ENCODE data around the gene HK3. TPM values are rescaled to one million over a fixed set of nuclear protein-coding genes. Genes with fewer than 3 reads are reported as not detected.

Gene HK3
- total RNA-seq, 1 experiment from 2014 or later: 0.17 TPM

DNA sequence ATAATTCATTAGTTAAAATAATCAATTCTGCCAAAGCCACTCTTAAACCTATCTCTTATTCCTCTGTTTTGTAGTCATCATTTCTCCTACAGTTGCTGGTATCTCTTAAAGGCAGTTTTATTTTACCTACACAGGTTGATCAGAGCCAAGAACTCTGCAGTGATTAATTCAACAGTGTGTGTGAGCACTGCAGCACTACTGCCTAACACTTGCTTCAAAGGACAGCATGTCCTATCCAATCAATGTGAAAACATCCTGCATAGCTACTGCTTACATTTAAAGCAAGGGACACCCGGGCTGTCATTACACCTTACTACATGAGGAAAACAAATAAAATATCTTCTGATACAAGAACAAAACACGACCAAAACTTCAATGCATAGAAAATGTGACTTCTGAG, 45.1 kb upstream of the HK3 start:
- TF ChIP-seq NFE2L1 (CRISPR knock-in tag; IDR thresholded peaks at IDR 0.05) (no peak), ZNF232 (CRISPR knock-in tag; IDR thresholded peaks at IDR 0.05) (no peak), GTF2I (CRISPR knock-in tag; conservative IDR thresholded peaks at IDR 0.05) (no peak)
- TF ChIP-seq, protein P1, sequence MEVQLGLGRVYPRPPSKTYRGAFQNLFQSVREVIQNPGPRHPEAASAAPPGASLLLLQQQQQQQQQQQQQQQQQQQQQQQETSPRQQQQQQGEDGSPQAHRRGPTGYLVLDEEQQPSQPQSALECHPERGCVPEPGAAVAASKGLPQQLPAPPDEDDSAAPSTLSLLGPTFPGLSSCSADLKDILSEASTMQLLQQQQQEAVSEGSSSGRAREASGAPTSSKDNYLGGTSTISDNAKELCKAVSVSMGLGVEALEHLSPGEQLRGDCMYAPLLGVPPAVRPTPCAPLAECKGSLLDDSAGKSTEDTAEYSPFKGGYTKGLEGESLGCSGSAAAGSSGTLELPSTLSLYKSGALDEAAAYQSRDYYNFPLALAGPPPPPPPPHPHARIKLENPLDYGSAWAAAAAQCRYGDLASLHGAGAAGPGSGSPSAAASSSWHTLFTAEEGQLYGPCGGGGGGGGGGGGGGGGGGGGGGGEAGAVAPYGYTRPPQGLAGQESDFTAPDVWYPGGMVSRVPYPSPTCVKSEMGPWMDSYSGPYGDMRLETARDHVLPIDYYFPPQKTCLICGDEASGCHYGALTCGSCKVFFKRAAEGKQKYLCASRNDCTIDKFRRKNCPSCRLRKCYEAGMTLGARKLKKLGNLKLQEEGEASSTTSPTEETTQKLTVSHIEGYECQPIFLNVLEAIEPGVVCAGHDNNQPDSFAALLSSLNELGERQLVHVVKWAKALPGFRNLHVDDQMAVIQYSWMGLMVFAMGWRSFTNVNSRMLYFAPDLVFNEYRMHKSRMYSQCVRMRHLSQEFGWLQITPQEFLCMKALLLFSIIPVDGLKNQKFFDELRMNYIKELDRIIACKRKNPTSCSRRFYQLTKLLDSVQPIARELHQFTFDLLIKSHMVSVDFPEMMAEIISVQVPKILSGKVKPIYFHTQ (CRISPR knock-in tag; IDR thresholded peaks at IDR 0.05): no peak
- TF ChIP-seq, protein P2, sequence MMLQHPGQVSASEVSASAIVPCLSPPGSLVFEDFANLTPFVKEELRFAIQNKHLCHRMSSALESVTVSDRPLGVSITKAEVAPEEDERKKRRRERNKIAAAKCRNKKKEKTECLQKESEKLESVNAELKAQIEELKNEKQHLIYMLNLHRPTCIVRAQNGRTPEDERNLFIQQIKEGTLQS (CRISPR knock-in tag; conservative IDR thresholded peaks at IDR 0.05): no peak
- TF ChIP-seq, protein P3, sequence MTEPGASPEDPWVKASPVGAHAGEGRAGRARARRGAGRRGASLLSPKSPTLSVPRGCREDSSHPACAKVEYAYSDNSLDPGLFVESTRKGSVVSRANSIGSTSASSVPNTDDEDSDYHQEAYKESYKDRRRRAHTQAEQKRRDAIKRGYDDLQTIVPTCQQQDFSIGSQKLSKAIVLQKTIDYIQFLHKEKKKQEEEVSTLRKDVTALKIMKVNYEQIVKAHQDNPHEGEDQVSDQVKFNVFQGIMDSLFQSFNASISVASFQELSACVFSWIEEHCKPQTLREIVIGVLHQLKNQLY (CRISPR knock-in tag; IDR thresholded peaks at IDR 0.05): no peak
- TF ChIP-seq, protein P4, sequence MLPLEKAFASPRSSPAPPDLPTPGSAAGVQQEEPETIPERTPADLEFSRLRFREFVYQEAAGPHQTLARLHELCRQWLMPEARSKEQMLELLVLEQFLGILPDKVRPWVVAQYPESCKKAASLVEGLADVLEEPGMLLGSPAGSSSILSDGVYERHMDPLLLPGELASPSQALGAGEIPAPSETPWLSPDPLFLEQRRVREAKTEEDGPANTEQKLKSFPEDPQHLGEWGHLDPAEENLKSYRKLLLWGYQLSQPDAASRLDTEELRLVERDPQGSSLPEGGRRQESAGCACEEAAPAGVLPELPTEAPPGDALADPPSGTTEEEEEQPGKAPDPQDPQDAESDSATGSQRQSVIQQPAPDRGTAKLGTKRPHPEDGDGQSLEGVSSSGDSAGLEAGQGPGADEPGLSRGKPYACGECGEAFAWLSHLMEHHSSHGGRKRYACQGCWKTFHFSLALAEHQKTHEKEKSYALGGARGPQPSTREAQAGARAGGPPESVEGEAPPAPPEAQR (CRISPR knock-in tag; IDR thresholded peaks at IDR 0.05): no peak
- POLR2A ChIA-PET: interaction anchor here (0.5 kb wide), 1 partner anchor 15 kb away, joined by 7 read pairs; no protein-coding TSS in a partner anchor
- peaks cover 56% of the 10 kb centered on the region for H3K4me1 Mint-ChIP-seq
- peaks cover 37% of the 10 kb centered on the region for H3K36me3 Mint-ChIP-seq
- no peaks in the 10 kb centered on the region for H3K9me3 Mint-ChIP-seq
- H3K27me3 Mint-ChIP-seq (ENCODE audit: low read depth): no peaks in the 10 kb centered on the region
- peak overlapping the region; percentile 94 for H3K27ac Mint-ChIP-seq
- no peak for DNase-seq (ENCODE audit: low spot score)
- CTCF ChIA-PET: interaction anchor here (4.2 kb wide), 1 partner anchor 284 kb away, joined by 22 read pairs; no protein-coding TSS in a partner anchor
- peak overlapping the region; percentile 28 for H3K4me3 Mint-ChIP-seq
- peak; percentile 83 for ATAC-seq

DNA sequence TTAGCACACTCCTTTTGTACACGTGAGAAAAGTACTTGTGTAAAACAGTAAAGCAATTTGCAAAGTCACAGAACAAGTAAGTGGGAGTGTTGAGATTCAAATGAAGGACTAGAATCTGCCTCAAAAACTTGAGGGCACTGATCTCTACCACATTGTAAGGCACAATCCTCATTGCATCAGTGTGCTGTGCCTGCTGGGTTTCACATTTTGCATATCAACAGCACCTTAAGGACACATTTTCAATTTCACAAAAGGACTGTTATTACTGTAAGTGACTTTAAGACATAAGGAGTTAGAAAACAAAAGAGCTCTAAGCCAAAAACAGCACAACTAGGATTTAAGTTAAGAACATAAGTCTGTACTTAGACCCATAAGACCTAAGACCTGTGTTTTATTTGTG, 44.7 kb upstream of the HK3 start:
- DNase-seq (ENCODE audit: low spot score): no peak
- peaks cover 56% of the 10 kb centered on the region for H3K4me1 Mint-ChIP-seq
- peak overlapping the region; percentile 28 for H3K4me3 Mint-ChIP-seq
- H3K36me3 Mint-ChIP-seq: peaks cover 36% of the 10 kb centered on the region
- no peaks in the 10 kb centered on the region for H3K9me3 Mint-ChIP-seq
- POLR2A ChIA-PET: interaction anchor here (0.5 kb wide), 1 partner anchor 16 kb away, joined by 7 read pairs; no protein-coding TSS in a partner anchor
- H3K27ac Mint-ChIP-seq: peak overlapping the region; percentile 94
- CTCF ChIA-PET: interaction anchor here (4.2 kb wide), 1 partner anchor 283 kb away, joined by 22 read pairs; no protein-coding TSS in a partner anchor
- H3K27me3 Mint-ChIP-seq (ENCODE audit: low read depth): no peaks in the 10 kb centered on the region
- ATAC-seq: peak; percentile 91
- TF ChIP-seq, protein P1 (CRISPR knock-in tag; IDR thresholded peaks at IDR 0.05): no peak
- TF ChIP-seq NFE2L1 (CRISPR knock-in tag; IDR thresholded peaks at IDR 0.05) (peak; percentile 54; the same call in 1 of the 2 replicates), ZNF423 (CRISPR knock-in tag; IDR thresholded peaks at IDR 0.05) (peak; percentile 60; the same call in 1 of the 2 replicates), TEAD1 (CRISPR knock-in tag; IDR thresholded peaks at IDR 0.05) (peak; percentile 65; the same call in 1 of the 2 replicates)
- TF ChIP-seq, protein P5, sequence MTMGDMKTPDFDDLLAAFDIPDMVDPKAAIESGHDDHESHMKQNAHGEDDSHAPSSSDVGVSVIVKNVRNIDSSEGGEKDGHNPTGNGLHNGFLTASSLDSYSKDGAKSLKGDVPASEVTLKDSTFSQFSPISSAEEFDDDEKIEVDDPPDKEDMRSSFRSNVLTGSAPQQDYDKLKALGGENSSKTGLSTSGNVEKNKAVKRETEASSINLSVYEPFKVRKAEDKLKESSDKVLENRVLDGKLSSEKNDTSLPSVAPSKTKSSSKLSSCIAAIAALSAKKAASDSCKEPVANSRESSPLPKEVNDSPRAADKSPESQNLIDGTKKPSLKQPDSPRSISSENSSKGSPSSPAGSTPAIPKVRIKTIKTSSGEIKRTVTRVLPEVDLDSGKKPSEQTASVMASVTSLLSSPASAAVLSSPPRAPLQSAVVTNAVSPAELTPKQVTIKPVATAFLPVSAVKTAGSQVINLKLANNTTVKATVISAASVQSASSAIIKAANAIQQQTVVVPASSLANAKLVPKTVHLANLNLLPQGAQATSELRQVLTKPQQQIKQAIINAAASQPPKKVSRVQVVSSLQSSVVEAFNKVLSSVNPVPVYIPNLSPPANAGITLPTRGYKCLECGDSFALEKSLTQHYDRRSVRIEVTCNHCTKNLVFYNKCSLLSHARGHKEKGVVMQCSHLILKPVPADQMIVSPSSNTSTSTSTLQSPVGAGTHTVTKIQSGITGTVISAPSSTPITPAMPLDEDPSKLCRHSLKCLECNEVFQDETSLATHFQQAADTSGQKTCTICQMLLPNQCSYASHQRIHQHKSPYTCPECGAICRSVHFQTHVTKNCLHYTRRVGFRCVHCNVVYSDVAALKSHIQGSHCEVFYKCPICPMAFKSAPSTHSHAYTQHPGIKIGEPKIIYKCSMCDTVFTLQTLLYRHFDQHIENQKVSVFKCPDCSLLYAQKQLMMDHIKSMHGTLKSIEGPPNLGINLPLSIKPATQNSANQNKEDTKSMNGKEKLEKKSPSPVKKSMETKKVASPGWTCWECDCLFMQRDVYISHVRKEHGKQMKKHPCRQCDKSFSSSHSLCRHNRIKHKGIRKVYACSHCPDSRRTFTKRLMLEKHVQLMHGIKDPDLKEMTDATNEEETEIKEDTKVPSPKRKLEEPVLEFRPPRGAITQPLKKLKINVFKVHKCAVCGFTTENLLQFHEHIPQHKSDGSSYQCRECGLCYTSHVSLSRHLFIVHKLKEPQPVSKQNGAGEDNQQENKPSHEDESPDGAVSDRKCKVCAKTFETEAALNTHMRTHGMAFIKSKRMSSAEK (CRISPR knock-in tag; IDR thresholded peaks at IDR 0.05; ENCODE audit: borderline replicate concordance): no peak
- TF ChIP-seq, protein P6, sequence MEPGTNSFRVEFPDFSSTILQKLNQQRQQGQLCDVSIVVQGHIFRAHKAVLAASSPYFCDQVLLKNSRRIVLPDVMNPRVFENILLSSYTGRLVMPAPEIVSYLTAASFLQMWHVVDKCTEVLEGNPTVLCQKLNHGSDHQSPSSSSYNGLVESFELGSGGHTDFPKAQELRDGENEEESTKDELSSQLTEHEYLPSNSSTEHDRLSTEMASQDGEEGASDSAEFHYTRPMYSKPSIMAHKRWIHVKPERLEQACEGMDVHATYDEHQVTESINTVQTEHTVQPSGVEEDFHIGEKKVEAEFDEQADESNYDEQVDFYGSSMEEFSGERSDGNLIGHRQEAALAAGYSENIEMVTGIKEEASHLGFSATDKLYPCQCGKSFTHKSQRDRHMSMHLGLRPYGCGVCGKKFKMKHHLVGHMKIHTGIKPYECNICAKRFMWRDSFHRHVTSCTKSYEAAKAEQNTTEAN (CRISPR knock-in tag; IDR thresholded peaks at IDR 0.05): peak; percentile 98

Measured in WTC11 (cell line).